HepG2 (cell line): ENCODE measurements around the gene ACSF3. TPM values are rescaled to one million over a fixed set of nuclear protein-coding genes. Genes with fewer than 3 reads are reported as not detected.
A peak's percentile ranks its signal among the peaks of the same experiment; 100 is the strongest.

Experiments
- AHR ChIP-seq: IDR thresholded peaks from 2 replicates; pipeline ENCODE4 v1.6.1; 2018; ENCODE audit warnings: missing genetic modification reagents, missing compliant biosample characterization
- ARNTL ChIP-seq: sonication (generic); formaldehyde crosslinking; IDR thresholded peaks from 2 replicates; pipeline ENCODE4 v1.4.0; 2020; ENCODE audit warnings: mild to moderate bottlenecking, missing genetic modification reagents
- ATF4 ChIP-seq, 2 experiments: fragments of 450-650 bp in 1 of 2; sonication (generic) in 1 of 2; formaldehyde crosslinking; IDR thresholded peaks; 2 replicates each; pipeline versions ENCODE4 v1.5.0 to v1.8.0; 2020 to 2022; ENCODE audit warnings: mild to moderate bottlenecking in 1 of 2, missing genetic modification reagents in 1 of 2
- CCAR2 ChIP-seq: fragments of 200-400 bp; formaldehyde crosslinking; optimal IDR thresholded peaks from 2 replicates; pipeline ENCODE3; 2018; ENCODE audit warnings: low read depth, mild to moderate bottlenecking, low read length, moderate library complexity
- EHMT2 ChIP-seq: fragments of 200-600 bp; sonication (generic); IDR thresholded peaks from 2 replicates; pipeline ENCODE4 v1.7.0; 2017; ENCODE audit warnings: antibody characterized with exemption, low read depth, low read length, borderline replicate concordance
- HMGA1 ChIP-seq: sonication (generic); formaldehyde crosslinking; conservative IDR thresholded peaks from 2 replicates; pipeline ENCODE4 v1.4.0; 2020; ENCODE audit warnings: missing genetic modification reagents
- POLR2AphosphoS2 ChIP-seq: IDR thresholded peaks from 2 replicates; pipeline ENCODE4 v1.6.1; 2011; ENCODE audit warnings: low read depth, low read length, improper control_type of control experiment
- SIN3B ChIP-seq: fragments of 150-350 bp; IDR thresholded peaks from 2 replicates; pipeline ENCODE4 v1.6.1; 2014; ENCODE audit warnings: low read length
- SMAD3 ChIP-seq: sonication (generic); formaldehyde crosslinking; IDR thresholded peaks from 2 replicates; pipeline ENCODE4 v1.4.0; 2020; ENCODE audit warnings: missing genetic modification reagents
- TBX2 ChIP-seq: sonication (generic); formaldehyde crosslinking; IDR thresholded peaks from 2 replicates; pipeline ENCODE4 v1.5.0; 2020; ENCODE audit warnings: missing genetic modification reagents, mild to moderate bottlenecking, borderline replicate concordance
- TFDP1 ChIP-seq: IDR thresholded peaks from 2 replicates; pipeline ENCODE4 v1.6.1; 2016; ENCODE audit warnings: missing compliant biosample characterization, missing genetic modification reagents, borderline replicate concordance
- THAP11 ChIP-seq: IDR thresholded peaks from 2 replicates; pipeline ENCODE4 v1.6.1; 2016; ENCODE audit warnings: missing biosample characterization, missing genetic modification reagents
- ZBTB39 ChIP-seq: sonication (generic); formaldehyde crosslinking; IDR thresholded peaks from 2 replicates; pipeline ENCODE4 v1.5.0; 2020; ENCODE audit warnings: missing genetic modification reagents
- ZBTB44 ChIP-seq: sonication (generic); formaldehyde crosslinking; IDR thresholded peaks from 2 replicates; pipeline ENCODE4 v1.4.0; 2020; ENCODE audit warnings: missing genetic modification reagents
- ZNF24 ChIP-seq: fragments of 450-650 bp; IDR thresholded peaks from 2 replicates; pipeline ENCODE4 v1.6.1; 2017; ENCODE audit warnings: antibody characterized with exemption, mild to moderate bottlenecking
- ZNF260 ChIP-seq: sonication (generic); formaldehyde crosslinking; IDR thresholded peaks from 2 replicates; pipeline ENCODE4 v1.4.0; 2020; ENCODE audit warnings: missing genetic modification reagents, low read depth, mild to moderate bottlenecking, borderline replicate concordance
- ZNF570 ChIP-seq: sonication (generic); formaldehyde crosslinking; IDR thresholded peaks from 2 replicates; pipeline ENCODE4 v1.4.0; 2020; ENCODE audit warnings: mild to moderate bottlenecking, missing genetic modification reagents, borderline replicate concordance
- ZNF672 ChIP-seq: sonication (generic); formaldehyde crosslinking; IDR thresholded peaks from 2 replicates; pipeline ENCODE4 v1.8.1; 2022; ENCODE audit warnings: missing genetic modification reagents
- ZNF674 ChIP-seq: sonication (generic); formaldehyde crosslinking; IDR thresholded peaks from 2 replicates; pipeline ENCODE4 v1.5.0; 2020; ENCODE audit warnings: low read depth, mild to moderate bottlenecking, missing genetic modification reagents
- ZNF772 ChIP-seq: sonication (generic); formaldehyde crosslinking; IDR thresholded peaks from 2 replicates; pipeline ENCODE4 v1.5.0; 2020; ENCODE audit warnings: mild to moderate bottlenecking, missing genetic modification reagents
- ZNF792 ChIP-seq: IDR thresholded peaks from 2 replicates; pipeline ENCODE4 v1.6.1; 2016
- ZSCAN21 ChIP-seq: sonication (generic); formaldehyde crosslinking; IDR thresholded peaks from 2 replicates; pipeline ENCODE4 v1.8.0; 2022; ENCODE audit warnings: mild to moderate bottlenecking, missing genetic modification reagents, moderate library complexity, borderline replicate concordance
- polyA plus RNA-seq, 8 experiments: library from polyadenylated mRNA; depleted of rRNA in 3 of 8; stranded (reverse) in 7 of 8; unstranded in 1 of 8; fragments of >200 nt; fragmentation: Illumina TruSeq in 4 of 8; extraction: Trizol in 4 of 8; gene quantifications; 2 replicates each; pipeline versions ENCODE4 v1.2.1 to v1.2.3, GENCODE V29; 2011 to 2016; ENCODE audit warnings: low read depth in 4 of 8, missing spikeins in 1 of 8, mixed read lengths in 1 of 8; ENCODE audit not compliant: insufficient read depth in 1 of 8
- total RNA-seq, 5 experiments: library from RNA; depleted of rRNA; stranded (reverse); fragments of >200 nt; fragmentation: Illumina TruSeq; extraction: Trizol; gene quantifications; 2 replicates each; pipeline ENCODE4 v1.2.3, GENCODE V29; 2016; ENCODE audit warnings: low read depth in 1 of 5

ACSF3 gene
- total and polyA plus RNA-seq, 2 of the 13 experiments (the other 11 are each of a cell fraction or from before 2014, with no cell fraction given) = 14.9 to 30.6 TPM

DNA sequence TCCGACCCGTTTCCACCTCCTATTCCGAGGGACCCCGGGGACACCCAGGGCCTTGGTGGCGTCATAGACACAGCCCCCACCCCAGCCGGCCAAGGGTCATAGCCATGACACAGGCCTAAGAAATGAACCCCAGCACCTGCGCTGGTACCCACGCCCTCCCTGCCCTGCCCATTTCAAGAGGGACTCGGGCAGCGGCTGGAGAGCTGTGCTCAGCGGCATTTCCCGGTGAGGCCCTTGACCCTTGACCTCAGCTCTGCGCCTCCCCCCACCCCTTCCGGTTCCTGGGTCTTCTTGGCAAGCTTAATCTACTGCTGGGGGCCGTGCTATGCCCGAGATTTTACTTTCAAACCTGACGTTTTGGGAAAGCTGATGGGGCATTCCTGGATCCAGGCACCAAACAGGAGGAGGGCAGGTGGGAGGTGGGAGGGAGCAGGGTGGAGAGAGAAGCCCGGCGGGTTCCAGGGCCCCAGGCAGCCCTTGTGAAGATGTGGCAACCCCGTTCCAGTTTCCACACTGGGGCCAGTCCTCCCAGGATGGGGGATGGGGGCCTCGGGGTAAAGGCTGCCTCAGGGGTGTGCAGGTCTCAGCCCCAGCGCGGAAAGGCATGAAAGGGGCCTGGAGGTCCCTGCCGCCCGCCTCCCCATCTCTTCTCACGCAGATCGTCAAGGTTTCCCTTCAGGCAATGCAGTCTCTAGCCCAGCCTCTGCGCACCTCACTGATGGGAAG is 106.6 kb downstream of the ACSF3 start, which contains the start of gene SLC22A31 (continued):
- TF ChIP-seq CCAR2 (no peak), ZBTB44 (CRISPR knock-in tag) (no peak), THAP11 (peak; percentile 72), ZNF570 (CRISPR knock-in tag) (no peak), ZNF260 (CRISPR knock-in tag) (no peak), HMGA1 (CRISPR knock-in tag) (no peak), ZBTB39 (no peak; the same call in 1 of the 2 replicates), ATF4 (CRISPR knock-in tag; IDR thresholded peaks at IDR 0.05) (0 out of 4 replicates have a peak, but pooled peaks of 1 of the 2 experiments have one; percentile 32), ZNF24 (no peak), TBX2 (CRISPR knock-in tag) (peak; percentile 39; the same call in 1 of the 2 replicates), ZNF792 (no peak), AHR (CRISPR knock-in tag) (no peak), ZSCAN21 (CRISPR knock-in tag) (no peak), TFDP1 (CRISPR knock-in tag) (no peak; the same call in 1 of the 2 replicates), EHMT2 (no peak), ARNTL (CRISPR knock-in tag) (no peak; the same call in 1 of the 2 replicates), ZNF772 (CRISPR knock-in tag) (no peak), POLR2AphosphoS2 (no peak; the same call in 1 of the 2 replicates), ZNF674 (CRISPR knock-in tag) (no peak), ZNF672 (CRISPR knock-in tag) (no peak), SMAD3 (CRISPR knock-in tag) (no peak), SIN3B (0 out of 2 replicates have a peak, but pooled peaks have one; percentile 11)
